Rectal smooth muscle tissue (tissue), 1 donor: ENCODE results near the gene GRPEL2.
A peak's percentile ranks its signal among the peaks of the same experiment; 100 is the strongest.

Experiments used
- H3K27ac ChIP-seq: one replicate; pipeline ENCODE4 v1.7.0; 2013; ENCODE audit warnings: low read depth, low read length, inconsistent platforms
- H3K27me3 ChIP-seq: one replicate; pipeline ENCODE4 v1.7.0; 2013; ENCODE audit warnings: low read length; ENCODE audit not compliant: control insufficient read depth, insufficient read depth
- H3K36me3 ChIP-seq: one replicate; pipeline ENCODE4 v1.7.0; 2013; ENCODE audit warnings: low read length; ENCODE audit not compliant: control insufficient read depth, insufficient read depth
- H3K4me1 ChIP-seq: one replicate; pipeline ENCODE4 v1.7.0; 2013; ENCODE audit warnings: low read length; ENCODE audit not compliant: control insufficient read depth, insufficient read depth
- H3K4me3 ChIP-seq: one replicate; pipeline ENCODE4 v1.7.0; 2013; ENCODE audit warnings: low read length
- H3K9ac ChIP-seq: one replicate; pipeline ENCODE4 v1.7.0; 2013; ENCODE audit warnings: low read length

GRPEL2 gene

GRCh38 chr5:149401051-149401450 is 55.8 kb downstream of the GRPEL2 start:
- Histone ChIP-seq H3K36me3 (no peaks in the 10 kb centered on the region), H3K4me3 (no peak overlapping the region), H3K27ac (peak overlapping the region; percentile 80), H3K9ac (no peak overlapping the region), H3K4me1 (peaks cover 38% of the 10 kb centered on the region), H3K27me3 (no peaks in the 10 kb centered on the region)

- H3K4me1 ChIP-seq: peaks cover 39% of the 10 kb centered on the region
- H3K9ac ChIP-seq: no peak overlapping the region
- H3K27me3 ChIP-seq: no peaks in the 10 kb centered on the region
- H3K27ac ChIP-seq: no peak overlapping the region
- H3K4me3 ChIP-seq: no peak overlapping the region
- H3K36me3 ChIP-seq: peaks cover 3% of the 10 kb centered on the region
These were observed 57.0 kb downstream of the GRPEL2 start for GRCh38 chr5:149402291-149402690.
